ENCODE data around the gene DIP2B. TPM values are rescaled to one million over a fixed set of nuclear protein-coding genes. Genes with fewer than 3 reads are reported as not detected.

The DIP2B gene
- total and polyA plus RNA-seq, 12 donors, result 3.0 to 21.5 (median 15.8) TPM

- 94% methylated on average over 9 of the region's 9 CpGs for WGBS, 2 donors
- no peak for TF ChIP-seq CTCF (IDR thresholded peaks at IDR 0.05)
Observed at GRCh38 chr12:50732591-50732990, 227.8 kb downstream of the DIP2B start.

GRCh38 chr12:50733706-50734105 lies 228.9 kb downstream of the DIP2B start:
- WGBS, 2 donors, result 75 to 76% methylated on average over 3 of the region's 3 CpGs
- H3K9me3 ChIP-seq, result no peaks in the 10 kb centered on the region
- TF ChIP-seq CTCF (IDR thresholded peaks at IDR 0.05), result no peak

More at GRCh38 chr12:50732591-50732990, 227.8 kb downstream of the DIP2B start:
- ATAC-seq (no peak), DNase-seq (no peak)
- no peak overlapping the region for H3K27ac ChIP-seq
- H3K36me3 ChIP-seq, result peaks cover 0 to 100% (median 57%) of the 10 kb centered on the region in 9 donors
- intact Hi-C loops (cut with DNase I), result loop anchor here in 7 of 10 donors (5.0 to 10.0 kb wide), 3 partner anchors 88 to 230 kb away; partner anchors contain the start of gene DIP2B (in 6 of the 7)
- H3K4me3 ChIP-seq, result no peak overlapping the region
- H3K27me3 ChIP-seq, result no peaks in the 10 kb centered on the region
- peaks cover 0 to 2% (median 0%) of the 10 kb centered on the region in 9 donors for H3K4me1 ChIP-seq
- H3K9me3 ChIP-seq, result no peaks in the 10 kb centered on the region

GRCh38 chr12:50734409-50735263 lies 229.9 kb downstream of the DIP2B start:
- no peaks in the 10 kb centered on the region for H3K9me3 ChIP-seq
- H3K27me3 ChIP-seq, result no peaks in the 10 kb centered on the region
- ATAC-seq (peak in 6 of 8 donors; percentile 24 to 68 (median 52)), DNase-seq (no peak)
- peak; percentile 31 to 71 (median 60) for TF ChIP-seq CTCF (IDR thresholded peaks at IDR 0.05)
- no peak overlapping the region for H3K4me3 ChIP-seq
- peaks cover 3 to 100% (median 58%) of the 10 kb centered on the region in 9 donors for H3K36me3 ChIP-seq
- intact Hi-C loops (cut with DNase I), result loop anchor here in 8 of 10 donors (5.0 to 10.0 kb wide), 3 partner anchors 90 to 232 kb away; partner anchors contain the start of gene DIP2B (in 7 of the 8)
- H3K4me1 ChIP-seq, result no peaks in the 10 kb centered on the region
- no peak overlapping the region for H3K27ac ChIP-seq
- 69 to 70% methylated on average over 10 of the region's 10 CpGs for WGBS, 2 donors

More at GRCh38 chr12:50733706-50734105, 228.9 kb downstream of the DIP2B start:
- Histone ChIP-seq H3K27me3 (no peaks in the 10 kb centered on the region), H3K36me3 (peaks cover 0 to 100% (median 59%) of the 10 kb centered on the region in 9 donors), H3K4me3 (no peak overlapping the region), H3K4me1 (no peaks in the 10 kb centered on the region), H3K27ac (no peak overlapping the region)
- DNase-seq (no peak), ATAC-seq (no peak)
- intact Hi-C loops (cut with DNase I), result loop anchor here in 7 of 10 donors (5.0 to 10.0 kb wide), 3 partner anchors 89 to 231 kb away; partner anchors contain the start of gene DIP2B (in 6 of the 7)

- Histone ChIP-seq H3K4me1 (no peaks in the 10 kb centered on the region), H3K27me3 (no peaks in the 10 kb centered on the region), H3K4me3 (no peak overlapping the region), H3K9me3 (no peaks in the 10 kb centered on the region), H3K36me3 (peaks cover 4 to 100% (median 69%) of the 10 kb centered on the region in 9 donors), H3K27ac (no peak overlapping the region)
- 94 to 97% methylated on average over 7 of the region's 7 CpGs for WGBS, 2 donors
- TF ChIP-seq CTCF (IDR thresholded peaks at IDR 0.05), result no peak
- no peak for DNase-seq
- intact Hi-C loops (cut with DNase I), result loop anchor here in 5 of 10 donors (5.0 to 10.0 kb wide), 3 partner anchors 95 to 237 kb away; partner anchors contain the start of gene DIP2B (in 4 of the 5)
- ATAC-seq, result peak in 1 of 8 donors; percentile 45
Observed at GRCh38 chr12:50739611-50740010, 234.8 kb downstream of the DIP2B start.
